Measurements from ENCODE around the gene DTNBP1. TPM values are rescaled to one million over a fixed set of nuclear protein-coding genes. Genes with fewer than 3 reads are reported as not detected.

The DTNBP1 gene
- total and polyA plus RNA-seq, 2 of the 8 experiments (the other 6 are each of a cell fraction or from before 2014, with no cell fraction given) = 13.5 to 22.1 TPM

GRCh38 chr6:15516923-15517560, 145.8 kb downstream of the DTNBP1 start:
- H3K23ac ChIP-seq (ENCODE audit: insufficient read length) = no peak overlapping the region
- no peak overlapping the region for H2AK5ac ChIP-seq (ENCODE audit: low read depth, low read length)
- no peak overlapping the region for H3K18ac ChIP-seq (ENCODE audit: extremely low read depth, low read length)
- H4K5ac ChIP-seq (ENCODE audit: insufficient read length, low read depth, low read length) = no peak overlapping the region
- no peaks in the 10 kb centered on the region; a peak in 1 of 7 replicates for H3K4me1 ChIP-seq (replicated peaks in 1 of 4; ENCODE audit: control insufficient read depth in 3 of 4, insufficient read depth in 4 of 4, low read length in 3 of 4)
- no peak overlapping the region for H3K27ac ChIP-seq (ENCODE audit: low read depth, low read length)
- H4K8ac ChIP-seq (ENCODE audit: extremely low read depth, insufficient read depth, low read length) = no peak overlapping the region
- H2BK20ac ChIP-seq (ENCODE audit: low read length) = no peak overlapping the region
- TF ChIP-seq TCF12 (IDR thresholded peaks at IDR 0.05; ENCODE audit: low read depth, low read length) = no peak
- TF ChIP-seq CEBPB (IDR thresholded peaks at IDR 0.05; ENCODE audit: low read depth, low read length) = no peak
- 0 out of 3 replicates have a peak, but pooled peaks of 1 of the 2 experiments have one; percentile 11 for TF ChIP-seq POLR2A (IDR thresholded peaks at IDR 0.05; ENCODE audit: control extremely low read depth in 1 of 2, low read depth in 2 of 2, low read length in 2 of 2)
- TF ChIP-seq, protein P1, sequence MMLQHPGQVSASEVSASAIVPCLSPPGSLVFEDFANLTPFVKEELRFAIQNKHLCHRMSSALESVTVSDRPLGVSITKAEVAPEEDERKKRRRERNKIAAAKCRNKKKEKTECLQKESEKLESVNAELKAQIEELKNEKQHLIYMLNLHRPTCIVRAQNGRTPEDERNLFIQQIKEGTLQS (IDR thresholded peaks at IDR 0.05; ENCODE audit: insufficient read depth, low read depth, low read length) = no peak
- TF ChIP-seq CHD1 (IDR thresholded peaks at IDR 0.05; ENCODE audit: low read depth, low read length) = no peak
- no peak overlapping the region for H3K4ac ChIP-seq (replicated peaks; ENCODE audit: insufficient read length, low read depth, low read length)
- no peak overlapping the region for H3K14ac ChIP-seq (ENCODE audit: insufficient read length)
- no peak overlapping the region for H2BK12ac ChIP-seq (ENCODE audit: low read depth, low read length)
- no peaks in the 10 kb centered on the region for H3K9me3 ChIP-seq (ENCODE audit: insufficient read depth in 2 of 2, low read depth in 1 of 2, low read length in 1 of 2)
- peaks cover 5 to 29% of the 10 kb centered on the region in 2 experiments for H4K20me1 ChIP-seq (replicated peaks in 1 of 2; ENCODE audit: control insufficient read depth in 1 of 2, insufficient read depth in 2 of 2, low read length in 2 of 2)
- no peak overlapping the region; the same call in 1 of the 2 replicates for H2BK5ac ChIP-seq (ENCODE audit: low read depth, low read length)
- no peak overlapping the region for H4K91ac ChIP-seq (replicated peaks; ENCODE audit: insufficient read length, low read length)
- POLR2A ChIA-PET (ENCODE audit: partially characterized antibody) = no interaction called here
- H3K9ac ChIP-seq (replicated peaks in 1 of 4; ENCODE audit: extremely low read depth in 1 of 4, low read depth in 3 of 4, low read length in 3 of 4) = no peak overlapping the region
- H3K4me3 ChIP-seq (ENCODE audit: extremely low read depth in 1 of 4, insufficient read depth in 2 of 4, low read depth in 3 of 4, low read length in 4 of 4) = no peak overlapping the region
- H3K79me2 ChIP-seq (ENCODE audit: control insufficient read depth in 1 of 2, insufficient read depth in 2 of 2, low read length in 2 of 2) = peaks cover 0 to 7% of the 10 kb centered on the region in 2 experiments; a peak in 1 of 4 replicates
- CTCF ChIA-PET (ENCODE audit: partially characterized antibody) = interaction anchor here (1.4 kb wide), 1 partner anchor 16 kb away, joined by 3 read pairs; no protein-coding TSS in a partner anchor
- peaks cover 30 to 99% (median 79%) of the 10 kb centered on the region in 4 experiments for H3K36me3 ChIP-seq (ENCODE audit: control insufficient read depth in 2 of 4, insufficient read depth in 4 of 4, low read length in 3 of 4)
- H2AFZ ChIP-seq (ENCODE audit: low read length) = no peak overlapping the region
- no peaks in the 10 kb centered on the region for H3K23me2 ChIP-seq (ENCODE audit: low read depth, low read length)
- no peak overlapping the region for H2BK120ac ChIP-seq (replicated peaks; ENCODE audit: low read depth, low read length)
- H3K27me3 ChIP-seq (replicated peaks in 1 of 4; ENCODE audit: control insufficient read depth in 3 of 4, extremely low read depth in 1 of 4, insufficient read depth in 3 of 4, low read length in 3 of 4) = no peaks in the 10 kb centered on the region
- no peak for FAIRE-seq
- no peak overlapping the region for H2BK15ac ChIP-seq (ENCODE audit: low read length)
- no peak overlapping the region for H3K56ac ChIP-seq (replicated peaks; ENCODE audit: insufficient read length, low read depth, low read length)
- peaks cover 5% of the 10 kb centered on the region; the same call in 1 of the 2 replicates for H3K79me1 ChIP-seq (ENCODE audit: low read depth, low read length)
- WGBS, 2 experiments (ENCODE audit: extremely low coverage in 1 of 2, insufficient coverage in 1 of 2, insufficient read length in 1 of 2, insufficient replicate concordance in 2 of 2, low coverage in 1 of 2, low lambda C conversion rate in 2 of 2, missing lambda C conversion rate in 1 of 2) = 94% methylated on average over 27 of the region's 29 CpGs; no CpG with 5 or more reads in 1 of the 2 experiments
- no peak for DNase-seq (ENCODE audit: low read depth in 1 of 2, low spot score in 2 of 2)
- H3K4me2 ChIP-seq (ENCODE audit: insufficient read depth in 1 of 2, low read depth in 2 of 2, low read length in 2 of 2) = no peak overlapping the region
